Activated T-helper 1 cell treated with Interleukin-2 at 50 U/mL for 16 hours (primary cell): ENCODE measurements around the gene ZNF197.
"Not testable (repeated sequence)": the region's sequence is repeated elsewhere in the genome, so short reads cannot be mapped to it uniquely, and the experiment has no call there.

Source experiments
- DNase-seq: peaks from one replicate; pipeline ENCODE4 v3.0.0-alpha.2; 2020; ENCODE audit warnings: low read depth

ZNF197 gene

GRCh38 chr3:44665173-44665572, 40.3 kb downstream of the ZNF197 start:
- no peak for DNase-seq

GRCh38 chr3:44666346-44666745, 41.5 kb downstream of the ZNF197 start:
- DNase-seq, result no peak

- DNase-seq, result no peak
Observed at GRCh38 chr3:44669760-44670159, 44.9 kb downstream of the ZNF197 start.

- DNase-seq, result not testable (repeated sequence)
Observed at GRCh38 chr3:44673466-44673865, 48.6 kb downstream of the ZNF197 start.

GRCh38 chr3:44674211-44674610, 49.4 kb downstream of the ZNF197 start:
- DNase-seq, result no peak

GRCh38 chr3:44678480-44679116, 53.8 kb downstream of the ZNF197 start:
- DNase-seq, result no peak

GRCh38 chr3:44680921-44681455, 56.2 kb downstream of the ZNF197 start:
- DNase-seq, result no peak

- no peak for DNase-seq
Observed at GRCh38 chr3:44682182-44682896, 57.5 kb downstream of the ZNF197 start.

GRCh38 chr3:44685128-44685800, 60.4 kb downstream of the ZNF197 start:
- peak; percentile 36 for DNase-seq

GRCh38 chr3:44687898-44688297, 63.1 kb downstream of the ZNF197 start:
- DNase-seq, result no peak
